OCI-LY7 (cell line): Measurements from ENCODE around the gene KAT2A. TPM values are rescaled to one million over a fixed set of nuclear protein-coding genes. Genes with fewer than 3 reads are reported as not detected.

Experiments used
- BruUV-seq: library from RNA; stranded (reverse); fragments of 400-500 nt; replicated peaks from 2 replicates; lab custom pipeline; 2021; lab: Mats Ljungman, UMichigan
- CTCF ChIA-PET: fragments of 300-600 bp; sonication (Branson Sonifier 250); formaldehyde crosslinking; loops from one replicate; lab custom pipeline; 2022; ENCODE audit warnings: antibody characterized with exemption; ENCODE audit not compliant: unreplicated experiment; lab: Charles Lee
- POLR2A ChIA-PET: fragments of 300-600 bp; sonication (Branson Sonifier 250); formaldehyde crosslinking; loops from one replicate; lab custom pipeline; 2022; ENCODE audit warnings: antibody characterized with exemption; lab: Charles Lee
- DNase-seq: peaks from one replicate; pipeline ENCODE4 v3.0.0-alpha.2; 2015; ENCODE audit warnings: low spot score
- H2AFZ ChIP-seq: fragments of 200-600 bp; sonication (generic), shearing (Covaris generic); 2 replicates; pipeline ENCODE4 v1.6.1; 2014; ENCODE audit warnings: mild to moderate bottlenecking, antibody characterized with exemption, low read length, moderate library complexity
- H3K27ac ChIP-seq: fragments of 200-600 bp; sonication (generic); 2 replicates; pipeline ENCODE4 v1.5.1; 2014; ENCODE audit warnings: mixed run types, low read depth, mild to moderate bottlenecking, moderate library complexity, low read length, inconsistent platforms; ENCODE audit not compliant: poor library complexity, severe bottlenecking
- H3K36me3 ChIP-seq: fragments of 200-600 bp; sonication (generic); 2 replicates; pipeline ENCODE4 v1.6.1; 2014; ENCODE audit warnings: mild to moderate bottlenecking, antibody characterized with exemption, low read length, moderate library complexity, mixed read lengths; ENCODE audit not compliant: insufficient read depth
- H3K4me1 ChIP-seq: fragments of 200-600 bp; sonication (generic); 2 replicates; pipeline ENCODE4 v1.5.1; 2014; ENCODE audit warnings: mild to moderate bottlenecking, low read length; ENCODE audit not compliant: insufficient read depth, poor library complexity, severe bottlenecking
- H3K4me2 ChIP-seq: fragments of 200-600 bp; sonication (generic); 2 replicates; pipeline ENCODE4 v1.6.1; 2014; ENCODE audit warnings: mild to moderate bottlenecking, low read length
- H3K4me3 ChIP-seq: fragments of 200-600 bp; sonication (generic); 2 replicates; pipeline ENCODE4 v1.5.1; 2014; ENCODE audit warnings: mild to moderate bottlenecking, low read depth, low read length; ENCODE audit not compliant: poor library complexity, severe bottlenecking
- H3K79me2 ChIP-seq: fragments of 200-600 bp; sonication (generic); 2 replicates; pipeline ENCODE4 v1.6.1; 2016; ENCODE audit warnings: low read depth, mild to moderate bottlenecking, low read length, moderate library complexity, mixed read lengths; ENCODE audit not compliant: insufficient read depth
- H3K9me2 ChIP-seq: fragments of 200-600 bp; sonication (generic); 2 replicates; pipeline ENCODE4 v1.6.1; 2016; ENCODE audit warnings: mild to moderate bottlenecking, low read length, mixed read lengths; ENCODE audit not compliant: insufficient read depth
- H3K9me3 ChIP-seq: fragments of 200-600 bp; sonication (generic); 2 replicates; pipeline ENCODE4 v1.6.1; 2014; ENCODE audit warnings: mild to moderate bottlenecking, mixed run types, low read length, mixed read lengths
- H4K20me1 ChIP-seq: fragments of 200-600 bp; sonication (generic); 2 replicates; pipeline ENCODE4 v1.6.1; 2014; ENCODE audit warnings: mild to moderate bottlenecking, antibody characterized with exemption, low read length, moderate library complexity, mixed read lengths; ENCODE audit not compliant: insufficient read depth
- EZH2phosphoT487 ChIP-seq: fragments of 200-600 bp; sonication (generic); IDR thresholded peaks from 2 replicates; pipeline ENCODE4 v1.6.1; 2018; ENCODE audit warnings: low read depth, borderline replicate concordance, mild to moderate bottlenecking, mixed run types, antibody characterized with exemption, low read length, moderate library complexity, mixed read lengths
- intact Hi-C: fragments of 100-400 bp; cut with micrococcal nuclease; formaldehyde crosslinking; loops from one replicate; pipeline ENCODE4 v1.10.0; 2022; ENCODE audit not compliant: unreplicated experiment
- total RNA-seq, 2 experiments: library from RNA; depleted of rRNA in 1 of 2; stranded (reverse); fragments of >200 nt in 1 of 2; shearing (Covaris generic) in 1 of 2; gene quantifications; 2 replicates each; pipeline ENCODE4 v1.2.3, GENCODE V29; 2014 to 2022
- TF ChIP-seq, protein P1 (sequence below): fragments of 200-600 bp; sonication (generic); conservative IDR thresholded peaks from 2 replicates; pipeline ENCODE4 v1.5.1; 2014; ENCODE audit warnings: mild to moderate bottlenecking, antibody characterized with exemption, low read length, moderate library complexity, mixed read lengths

KAT2A gene
- total RNA-seq, 2 experiments from 2014 or later, result 73.0 to 89.8 TPM

DNA sequence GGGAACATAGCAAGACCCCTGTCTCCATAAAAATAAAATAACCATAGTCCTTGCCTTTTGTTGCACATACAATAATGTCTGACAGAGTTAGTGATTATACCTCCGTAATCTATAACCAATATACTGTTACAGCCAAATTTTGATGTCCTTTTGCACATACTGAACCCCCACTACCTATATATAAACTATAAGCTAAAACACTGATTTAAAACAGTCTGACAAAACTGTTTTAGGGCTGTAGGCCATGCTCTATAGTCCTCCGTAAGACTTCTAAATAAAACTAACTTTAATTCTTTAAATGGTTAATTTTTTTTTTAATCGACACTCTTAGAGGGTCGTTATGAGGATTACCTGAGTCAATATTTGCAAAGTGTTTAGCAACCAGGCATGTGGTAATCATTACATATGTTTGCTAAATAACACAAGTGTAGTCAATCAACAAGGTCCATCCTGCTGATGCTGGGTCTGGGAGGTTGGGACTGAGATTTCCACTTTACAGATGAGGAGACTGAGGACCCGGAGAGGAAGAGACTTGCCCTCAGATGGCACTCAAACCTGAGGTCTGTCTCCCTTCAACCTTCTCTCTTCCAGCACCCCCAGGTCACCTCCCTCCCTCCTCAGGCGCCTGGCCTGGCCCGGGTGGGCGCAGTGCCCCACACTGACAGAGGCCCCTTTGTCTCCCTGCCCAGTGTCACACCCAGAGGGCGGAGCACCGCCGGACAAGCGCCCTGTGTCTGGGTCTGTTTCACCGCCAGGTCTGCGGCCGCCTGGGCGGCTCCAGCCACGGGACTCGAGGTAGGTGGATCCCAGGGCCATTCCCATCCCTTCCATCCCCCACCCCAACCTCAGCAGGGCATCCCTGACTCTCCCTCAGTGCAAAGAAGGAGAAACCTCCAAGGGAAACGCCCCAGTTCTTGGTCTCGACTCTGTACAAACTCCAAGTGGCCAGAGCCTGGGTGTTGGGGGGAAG, 33.1 kb downstream of the KAT2A start:
- H3K27ac ChIP-seq, result no peak overlapping the region
- intact Hi-C loops, result no loop called here
- BruUV-seq, result no TSS peak
- no peak for TF ChIP-seq EZH2phosphoT487
- TF ChIP-seq, protein P1, sequence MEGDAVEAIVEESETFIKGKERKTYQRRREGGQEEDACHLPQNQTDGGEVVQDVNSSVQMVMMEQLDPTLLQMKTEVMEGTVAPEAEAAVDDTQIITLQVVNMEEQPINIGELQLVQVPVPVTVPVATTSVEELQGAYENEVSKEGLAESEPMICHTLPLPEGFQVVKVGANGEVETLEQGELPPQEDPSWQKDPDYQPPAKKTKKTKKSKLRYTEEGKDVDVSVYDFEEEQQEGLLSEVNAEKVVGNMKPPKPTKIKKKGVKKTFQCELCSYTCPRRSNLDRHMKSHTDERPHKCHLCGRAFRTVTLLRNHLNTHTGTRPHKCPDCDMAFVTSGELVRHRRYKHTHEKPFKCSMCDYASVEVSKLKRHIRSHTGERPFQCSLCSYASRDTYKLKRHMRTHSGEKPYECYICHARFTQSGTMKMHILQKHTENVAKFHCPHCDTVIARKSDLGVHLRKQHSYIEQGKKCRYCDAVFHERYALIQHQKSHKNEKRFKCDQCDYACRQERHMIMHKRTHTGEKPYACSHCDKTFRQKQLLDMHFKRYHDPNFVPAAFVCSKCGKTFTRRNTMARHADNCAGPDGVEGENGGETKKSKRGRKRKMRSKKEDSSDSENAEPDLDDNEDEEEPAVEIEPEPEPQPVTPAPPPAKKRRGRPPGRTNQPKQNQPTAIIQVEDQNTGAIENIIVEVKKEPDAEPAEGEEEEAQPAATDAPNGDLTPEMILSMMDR, result no peak
- DNase-seq, result no peak
- no peaks in the 10 kb centered on the region for H3K9me3 ChIP-seq
- no peaks in the 10 kb centered on the region for H3K79me2 ChIP-seq
- no peaks in the 10 kb centered on the region for H4K20me1 ChIP-seq
- ChIA-PET POLR2A (interaction anchor here (0.6 kb wide), 1 partner anchor 412 kb away, joined by 4 read pairs; no protein-coding TSS in a partner anchor), CTCF (no interaction called here)
- H3K36me3 ChIP-seq, result no peaks in the 10 kb centered on the region
- no peak overlapping the region for H2AFZ ChIP-seq
- H3K4me1 ChIP-seq, result no peaks in the 10 kb centered on the region
- no peak overlapping the region for H3K4me3 ChIP-seq
- H3K4me2 ChIP-seq, result no peak overlapping the region
- H3K9me2 ChIP-seq, result no peaks in the 10 kb centered on the region

DNA sequence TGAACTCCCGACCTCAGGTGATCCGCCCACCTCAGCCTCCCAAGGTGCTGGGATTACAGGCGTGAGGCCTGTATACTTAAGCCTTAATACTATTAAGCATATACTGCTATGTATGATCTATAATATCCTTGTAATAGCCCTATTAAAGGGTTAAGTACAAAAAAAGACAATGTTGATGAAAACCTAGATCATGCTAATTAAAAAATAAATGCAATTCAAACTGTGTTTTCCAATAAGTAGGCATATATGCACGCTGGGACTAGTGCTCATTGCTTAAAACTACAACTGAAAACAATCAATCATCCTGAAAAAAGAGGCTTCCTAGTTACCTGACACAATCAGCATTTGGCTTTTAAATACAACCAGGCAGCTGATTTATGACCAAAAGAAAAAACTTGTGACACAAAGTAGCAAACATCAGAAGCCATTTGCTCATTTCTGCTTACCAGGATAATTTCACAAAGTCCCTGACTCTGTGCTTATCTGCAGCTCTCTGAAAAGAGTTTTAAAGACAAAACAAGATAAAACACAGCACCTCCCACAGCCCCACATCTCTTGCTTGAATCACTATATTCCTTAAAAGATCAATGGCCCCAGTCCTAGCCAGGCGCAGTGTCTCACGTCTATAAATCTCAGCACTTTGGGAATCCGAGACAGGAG, 34.0 kb downstream of the KAT2A start:
- Histone ChIP-seq H3K4me2 (no peak overlapping the region), H3K9me2 (no peaks in the 10 kb centered on the region), H3K4me3 (no peak overlapping the region), H3K9me3 (no peaks in the 10 kb centered on the region), H4K20me1 (no peaks in the 10 kb centered on the region), H3K27ac (no peak overlapping the region), H2AFZ (no peak overlapping the region), H3K79me2 (no peaks in the 10 kb centered on the region), H3K4me1 (no peaks in the 10 kb centered on the region), H3K36me3 (no peaks in the 10 kb centered on the region)
- intact Hi-C loops, result no loop called here
- CTCF ChIA-PET, result no interaction called here
- POLR2A ChIA-PET, result no interaction called here
- no peak for DNase-seq
- no TSS peak for BruUV-seq
- TF ChIP-seq, protein P1, result no peak
- no peak for TF ChIP-seq EZH2phosphoT487
